ENCODE measurements around the gene ANTXR1. TPM values are rescaled to one million over a fixed set of nuclear protein-coding genes. Genes with fewer than 3 reads are reported as not detected.
A peak's percentile ranks its signal among the peaks of the same experiment; 100 is the strongest.

ANTXR1 gene
- total and polyA plus RNA-seq, 2 donors from 2014 or later = 7.0 to 42.6 TPM

DNA sequence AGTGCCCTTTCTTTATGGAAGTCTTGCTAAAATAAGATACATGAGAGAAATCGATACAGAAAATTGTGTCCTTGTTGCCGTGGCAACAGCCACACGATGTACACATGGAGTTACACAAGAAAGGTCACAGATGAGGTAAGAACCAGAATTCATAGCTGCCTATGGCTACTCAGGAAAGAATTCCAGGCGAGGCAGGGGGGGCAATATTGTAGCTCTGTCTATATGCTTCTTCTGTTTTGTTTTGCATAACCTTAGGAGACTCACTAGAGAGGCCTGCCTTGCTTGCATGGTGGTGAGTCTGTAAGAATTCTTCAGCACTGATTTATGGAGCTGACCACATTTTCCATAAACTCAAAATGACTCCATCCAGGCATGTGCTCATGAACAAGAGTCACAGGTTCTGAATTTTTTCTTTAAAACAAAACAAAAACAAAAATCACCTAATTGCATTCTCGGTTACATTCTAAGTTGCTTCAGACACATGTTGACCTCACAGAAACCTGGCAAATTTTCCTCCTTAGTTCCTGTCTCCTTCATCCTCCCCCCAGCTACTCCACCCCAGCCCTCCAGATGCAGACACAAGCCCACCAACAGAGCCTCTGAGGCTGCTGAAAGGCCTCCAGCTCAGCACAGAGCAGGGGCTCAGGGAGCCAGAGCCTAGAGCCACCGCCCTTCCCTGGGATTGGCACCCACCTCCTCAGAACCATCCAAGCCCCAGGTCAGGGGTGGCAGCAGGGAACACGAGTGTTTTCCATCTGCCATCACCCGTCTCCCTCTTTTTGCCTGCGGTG, 183.5 kb downstream of the ANTXR1 start:
- no peaks in the 10 kb centered on the region for H3K36me3 ChIP-seq (ENCODE audit: control insufficient read depth in 2 of 3, insufficient read depth in 3 of 3, low read length in 3 of 3)
- FAIRE-seq = no peak

GRCh38 chr2:69200107-69200520, 187.1 kb downstream of the ANTXR1 start:
- H3K9ac ChIP-seq (ENCODE audit: low read length in 3 of 3) = no peak overlapping the region
- H3K4me3 ChIP-seq (ENCODE audit: low read length in 3 of 3) = no peak overlapping the region
- H3K36me3 ChIP-seq (ENCODE audit: control insufficient read depth in 2 of 3, insufficient read depth in 3 of 3, low read length in 3 of 3) = no peaks in the 10 kb centered on the region
- no peak overlapping the region for H3K27ac ChIP-seq (ENCODE audit: low read depth in 2 of 2, low read length in 2 of 2)
- FAIRE-seq = no peak
- no peaks in the 10 kb centered on the region for H3K9me3 ChIP-seq (ENCODE audit: control insufficient read depth in 2 of 3, insufficient read depth in 1 of 3, low read length in 3 of 3)
- intact Hi-C loops (cut with DNase I) = no loop called here
- TF ChIP-seq CTCF (IDR thresholded peaks at IDR 0.05; ENCODE audit: borderline replicate concordance, extremely low read depth, insufficient read depth) = no peak
- DNase-seq = no peak
- no peaks in the 10 kb centered on the region for H3K4me1 ChIP-seq (ENCODE audit: control insufficient read depth in 2 of 3, insufficient read depth in 2 of 3, low read depth in 1 of 3, low read length in 3 of 3)
- H3K27me3 ChIP-seq (ENCODE audit: control insufficient read depth, insufficient read depth, low read length) = no peaks in the 10 kb centered on the region

More for the DNA sequence above, 183.5 kb downstream of the ANTXR1 start:
- Histone ChIP-seq H3K4me1 (ENCODE audit: control insufficient read depth in 2 of 3, insufficient read depth in 2 of 3, low read depth in 1 of 3, low read length in 3 of 3) (no peaks in the 10 kb centered on the region), H3K9me3 (ENCODE audit: control insufficient read depth in 2 of 3, insufficient read depth in 1 of 3, low read length in 3 of 3) (no peaks in the 10 kb centered on the region), H3K4me3 (ENCODE audit: low read length in 3 of 3) (no peak overlapping the region), H3K27me3 (ENCODE audit: control insufficient read depth, insufficient read depth, low read length) (no peaks in the 10 kb centered on the region), H3K27ac (ENCODE audit: low read depth in 2 of 2, low read length in 2 of 2) (no peak overlapping the region), H3K9ac (ENCODE audit: low read length in 3 of 3) (no peak overlapping the region)
- intact Hi-C loops (cut with DNase I) = no loop called here
- DNase-seq = peak in 1 of 5 donors; percentile 22
- no peak for TF ChIP-seq CTCF (IDR thresholded peaks at IDR 0.05; ENCODE audit: borderline replicate concordance, extremely low read depth, insufficient read depth)

GRCh38 chr2:69201259-69201658, 188.3 kb downstream of the ANTXR1 start:
- DNase-seq (no peak), FAIRE-seq (no peak)
- no peak overlapping the region for H3K27ac ChIP-seq (ENCODE audit: low read depth in 2 of 2, low read length in 2 of 2)
- no peaks in the 10 kb centered on the region for H3K9me3 ChIP-seq (ENCODE audit: control insufficient read depth in 2 of 3, insufficient read depth in 1 of 3, low read length in 3 of 3)
- intact Hi-C loops (cut with DNase I) = no loop called here
- no peaks in the 10 kb centered on the region for H3K27me3 ChIP-seq (ENCODE audit: control insufficient read depth, insufficient read depth, low read length)
- no peaks in the 10 kb centered on the region for H3K4me1 ChIP-seq (ENCODE audit: control insufficient read depth in 2 of 3, insufficient read depth in 2 of 3, low read depth in 1 of 3, low read length in 3 of 3)
- TF ChIP-seq CTCF (IDR thresholded peaks at IDR 0.05; ENCODE audit: borderline replicate concordance, extremely low read depth, insufficient read depth) = no peak
- no peak overlapping the region for H3K9ac ChIP-seq (ENCODE audit: low read length in 3 of 3)
- H3K4me3 ChIP-seq (ENCODE audit: low read length in 3 of 3) = no peak overlapping the region
- no peaks in the 10 kb centered on the region for H3K36me3 ChIP-seq (ENCODE audit: control insufficient read depth in 2 of 3, insufficient read depth in 3 of 3, low read length in 3 of 3)
